ENCODE measurements around the gene R3HDM1.
"Not testable (repeated sequence)": the region's sequence is repeated elsewhere in the genome, so short reads cannot be mapped to it uniquely, and the experiment has no call there.

Gene R3HDM1

GRCh38 chr2:135617501-135618015 is 86.3 kb downstream of the R3HDM1 start:
- no peak for TF ChIP-seq CTCF (IDR thresholded peaks at IDR 0.05; ENCODE audit: insufficient read depth, low read depth, low read length, missing control alignments)
- no peak for DNase-seq (ENCODE audit: low read depth)
- H3K4me3 ChIP-seq (ENCODE audit: low read length): no peak overlapping the region

GRCh38 chr2:135620198-135620597 is 88.9 kb downstream of the R3HDM1 start:
- no peak for DNase-seq (ENCODE audit: low read depth)
- TF ChIP-seq CTCF (IDR thresholded peaks at IDR 0.05; ENCODE audit: insufficient read depth, low read depth, low read length, missing control alignments): no peak

GRCh38 chr2:135629520-135629919 is 98.2 kb downstream of the R3HDM1 start:
- no peak for DNase-seq (ENCODE audit: low read depth)
- no peak for TF ChIP-seq CTCF (IDR thresholded peaks at IDR 0.05; ENCODE audit: insufficient read depth, low read depth, low read length, missing control alignments)
- no peak overlapping the region for H3K4me3 ChIP-seq (ENCODE audit: low read length)

More at GRCh38 chr2:135620198-135620597, 88.9 kb downstream of the R3HDM1 start:
- H3K4me3 ChIP-seq (ENCODE audit: low read length): no peak overlapping the region

- H3K4me3 ChIP-seq (ENCODE audit: low read length); DNase-seq (ENCODE audit: low read depth): not testable (repeated sequence)
Observed at GRCh38 chr2:135630034-135630433, 98.8 kb downstream of the R3HDM1 start.

GRCh38 chr2:135630488-135630887 is 99.2 kb downstream of the R3HDM1 start:
- TF ChIP-seq CTCF (IDR thresholded peaks at IDR 0.05; ENCODE audit: insufficient read depth, low read depth, low read length, missing control alignments): no peak
- DNase-seq (ENCODE audit: low read depth): no peak

GRCh38 chr2:135633582-135633981 is 102.3 kb downstream of the R3HDM1 start:
- no peak for TF ChIP-seq CTCF (IDR thresholded peaks at IDR 0.05; ENCODE audit: insufficient read depth, low read depth, low read length, missing control alignments)
- H3K4me3 ChIP-seq (ENCODE audit: low read length): no peak overlapping the region
- DNase-seq (ENCODE audit: low read depth): no peak

More at GRCh38 chr2:135630488-135630887, 99.2 kb downstream of the R3HDM1 start:
- H3K4me3 ChIP-seq (ENCODE audit: low read length): no peak overlapping the region

GRCh38 chr2:135635212-135635835 is 104.0 kb downstream of the R3HDM1 start:
- DNase-seq (ENCODE audit: low read depth): no peak
- no peak overlapping the region for H3K4me3 ChIP-seq (ENCODE audit: low read length)
- no peak for TF ChIP-seq CTCF (IDR thresholded peaks at IDR 0.05; ENCODE audit: insufficient read depth, low read depth, low read length, missing control alignments)

Measured in epithelial cell of esophagus (primary cell).